ENCODE data around the gene ERICH3.

The ERICH3 gene

GRCh38 chr1:74593887-74594866 is 79.4 kb downstream of the ERICH3 start:
- DNase-seq (ENCODE audit: low read depth), result no peak
- TF ChIP-seq CTCF (IDR thresholded peaks at IDR 0.05; ENCODE audit: insufficient read depth, low read depth, low read length, missing control alignments), result no peak
- H3K4me3 ChIP-seq (ENCODE audit: low read length), result no peak overlapping the region

GRCh38 chr1:74592580-74593355 is 80.8 kb downstream of the ERICH3 start:
- no peak for TF ChIP-seq CTCF (IDR thresholded peaks at IDR 0.05; ENCODE audit: insufficient read depth, low read depth, low read length, missing control alignments)

GRCh38 chr1:74591949-74592348 is 81.6 kb downstream of the ERICH3 start:
- no peak for TF ChIP-seq CTCF (IDR thresholded peaks at IDR 0.05; ENCODE audit: insufficient read depth, low read depth, low read length, missing control alignments)
- DNase-seq (ENCODE audit: low read depth), result no peak
- H3K4me3 ChIP-seq (ENCODE audit: low read length), result no peak overlapping the region

More at GRCh38 chr1:74592580-74593355, 80.8 kb downstream of the ERICH3 start:
- DNase-seq (ENCODE audit: low read depth), result no peak
- H3K4me3 ChIP-seq (ENCODE audit: low read length), result no peak overlapping the region

GRCh38 chr1:74590288-74590687 is 83.3 kb downstream of the ERICH3 start:
- no peak overlapping the region for H3K4me3 ChIP-seq (ENCODE audit: low read length)
- DNase-seq (ENCODE audit: low read depth), result no peak
- TF ChIP-seq CTCF (IDR thresholded peaks at IDR 0.05; ENCODE audit: insufficient read depth, low read depth, low read length, missing control alignments), result no peak

- DNase-seq (ENCODE audit: low read depth), result no peak
- H3K4me3 ChIP-seq (ENCODE audit: low read length), result no peak overlapping the region
- TF ChIP-seq CTCF (IDR thresholded peaks at IDR 0.05; ENCODE audit: insufficient read depth, low read depth, low read length, missing control alignments), result no peak
Observed at GRCh38 chr1:74587888-74588287, 85.7 kb downstream of the ERICH3 start.

- H3K4me3 ChIP-seq (ENCODE audit: low read length), result no peak overlapping the region
- TF ChIP-seq CTCF (IDR thresholded peaks at IDR 0.05; ENCODE audit: insufficient read depth, low read depth, low read length, missing control alignments), result no peak
- DNase-seq (ENCODE audit: low read depth), result no peak
Observed at GRCh38 chr1:74586253-74586897, 87.2 kb downstream of the ERICH3 start.
